Immature natural killer cell (primary cell): Measurements from ENCODE around the gene MMRN1. TPM values are rescaled to one million over a fixed set of nuclear protein-coding genes. Genes with fewer than 3 reads are reported as not detected.

Experiments
- DNase-seq, 3 donors: peaks; one replicate each; pipeline ENCODE4 v3.0.0; 2022; ENCODE audit warnings: mixed read lengths in 1 of 3
- H3K27ac Mint-ChIP-seq, 6 donors: one replicate each; pipeline ENCODE4 v1.8.0; 2020; ENCODE audit warnings: mixed read lengths in 6 of 6, mild to moderate bottlenecking in 5 of 6, inconsistent platforms in 4 of 6, moderate library complexity in 3 of 6
- H3K27me3 Mint-ChIP-seq, 3 donors: one replicate each; pipeline ENCODE4 v1.8.0; 2020 to 2021; ENCODE audit warnings: low read depth in 3 of 3, mild to moderate bottlenecking in 3 of 3, mixed read lengths in 3 of 3, moderate library complexity in 3 of 3, inconsistent platforms in 1 of 3
- H3K36me3 Mint-ChIP-seq, 3 donors: one replicate each; pipeline ENCODE4 v1.8.0; 2020; ENCODE audit warnings: mixed read lengths in 3 of 3, inconsistent platforms in 2 of 3, mild to moderate bottlenecking in 2 of 3
- H3K4me1 Mint-ChIP-seq, 2 donors: one replicate each; pipeline ENCODE4 v1.8.0; 2020; ENCODE audit warnings: inconsistent platforms in 2 of 2, mild to moderate bottlenecking in 2 of 2, mixed read lengths in 2 of 2, moderate library complexity in 1 of 2
- H3K4me3 Mint-ChIP-seq, 5 donors: one replicate each; pipeline ENCODE4 v1.8.0; 2020; ENCODE audit warnings: mild to moderate bottlenecking in 5 of 5, mixed read lengths in 5 of 5, inconsistent platforms in 3 of 5, moderate library complexity in 3 of 5
- H3K9me3 Mint-ChIP-seq, 6 donors: one replicate each; pipeline ENCODE4 v1.8.0; 2020; ENCODE audit warnings: mild to moderate bottlenecking in 6 of 6, mixed read lengths in 6 of 6, inconsistent platforms in 4 of 6, moderate library complexity in 3 of 6
- polyA plus RNA-seq, 3 donors: library from polyadenylated mRNA; unstranded; fragments of 300-500 nt; fragmentation: Illumina TruSeq; gene quantifications; one replicate each; pipeline ENCODE4 v1.2.3, GENCODE V29; 2021

The MMRN1 gene
- polyA plus RNA-seq, 3 donors from 2014 or later: 2.5 to 3.5 TPM; not detected in 1

DNA sequence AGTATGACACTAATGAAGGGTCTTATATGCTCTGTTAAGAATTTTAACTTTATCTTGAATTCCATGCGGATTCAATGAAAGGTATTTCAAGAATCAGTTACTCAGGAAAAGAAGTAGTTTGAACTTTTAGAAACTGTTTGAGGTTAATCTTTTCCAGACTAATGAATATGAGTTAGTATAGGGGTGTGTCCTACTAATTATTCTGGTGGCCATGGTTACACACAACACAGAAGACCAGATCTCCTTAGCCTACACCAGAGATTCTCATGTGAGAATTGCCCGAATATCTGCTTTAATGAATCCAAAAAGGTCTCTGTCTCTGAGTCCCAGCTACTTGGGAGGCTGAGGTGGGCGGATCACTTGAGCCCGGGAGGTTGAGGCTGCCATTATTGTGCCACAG, 100.4 kb downstream of the MMRN1 start:
- no peaks in the 10 kb centered on the region for H3K4me1 Mint-ChIP-seq
- H3K9me3 Mint-ChIP-seq: peaks cover 0 to 4% (median 0%) of the 10 kb centered on the region in 6 donors
- no peak overlapping the region for H3K27ac Mint-ChIP-seq
- DNase-seq: no peak
- no peaks in the 10 kb centered on the region for H3K36me3 Mint-ChIP-seq
- H3K4me3 Mint-ChIP-seq: no peak overlapping the region
- no peaks in the 10 kb centered on the region for H3K27me3 Mint-ChIP-seq

GRCh38 chr4:89995814-89996213, 101.2 kb downstream of the MMRN1 start:
- H3K4me1 Mint-ChIP-seq: no peaks in the 10 kb centered on the region
- no peaks in the 10 kb centered on the region for H3K27me3 Mint-ChIP-seq
- no peak overlapping the region for H3K27ac Mint-ChIP-seq
- no peak overlapping the region for H3K4me3 Mint-ChIP-seq
- no peaks in the 10 kb centered on the region for H3K36me3 Mint-ChIP-seq
- no peak for DNase-seq
- peaks cover 0 to 4% (median 0%) of the 10 kb centered on the region in 6 donors for H3K9me3 Mint-ChIP-seq

DNA sequence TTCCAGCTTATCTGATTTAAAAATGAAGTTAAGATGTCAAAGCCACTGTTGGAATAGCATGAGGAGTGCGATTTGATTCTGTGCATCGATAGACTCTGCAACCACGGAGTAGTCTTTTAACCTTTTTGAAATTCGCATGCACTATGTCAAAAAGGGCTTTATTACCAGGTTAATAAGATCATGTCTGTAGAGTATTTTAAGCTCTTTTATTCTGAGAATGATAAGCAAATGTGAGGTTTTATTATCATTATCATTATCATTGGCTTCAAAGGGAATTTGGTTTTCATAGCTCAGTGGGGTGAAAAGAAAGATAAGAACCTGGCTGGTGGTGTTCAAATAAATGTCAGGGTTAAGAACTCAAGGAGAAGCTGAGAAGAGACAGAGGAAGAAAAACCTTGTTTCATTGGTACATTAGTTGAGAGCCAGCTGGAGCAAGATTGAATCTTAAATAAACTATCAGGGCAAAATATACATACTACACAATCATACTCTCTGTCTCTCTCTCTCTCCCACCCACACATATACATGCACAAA, 102.6 kb downstream of the MMRN1 start:
- H3K4me1 Mint-ChIP-seq: no peaks in the 10 kb centered on the region
- H3K27me3 Mint-ChIP-seq: peaks cover 0 to 2% (median 0%) of the 10 kb centered on the region in 3 donors
- H3K9me3 Mint-ChIP-seq: peaks cover 0 to 4% (median 0%) of the 10 kb centered on the region in 6 donors
- no peak for DNase-seq
- H3K36me3 Mint-ChIP-seq: no peaks in the 10 kb centered on the region
- no peak overlapping the region for H3K27ac Mint-ChIP-seq
- no peak overlapping the region for H3K4me3 Mint-ChIP-seq

GRCh38 chr4:89998469-89999011, 103.9 kb downstream of the MMRN1 start:
- no peaks in the 10 kb centered on the region for H3K36me3 Mint-ChIP-seq

DNA sequence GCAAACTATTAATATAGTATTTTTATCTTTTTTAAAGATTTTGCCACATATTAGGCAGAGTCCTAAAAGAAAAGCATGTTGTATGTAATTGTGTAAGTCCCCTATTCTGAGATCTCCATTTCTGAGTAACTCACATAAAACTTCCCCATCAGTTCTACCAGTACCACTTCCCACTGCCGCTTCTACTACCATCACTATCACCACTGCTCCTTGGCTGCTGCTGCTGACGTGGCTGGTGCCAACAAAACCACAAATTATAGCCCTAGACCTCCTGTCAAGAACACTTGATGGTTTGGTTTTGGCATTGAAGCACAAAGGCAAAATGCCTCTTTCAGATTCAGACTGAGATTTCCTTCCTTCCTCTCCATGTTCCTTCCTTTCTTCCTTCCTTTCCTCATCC, 106.4 kb downstream of the MMRN1 start:
- Mint-ChIP-seq H3K4me1 (no peaks in the 10 kb centered on the region), H3K9me3 (peaks cover 0 to 2% (median 0%) of the 10 kb centered on the region in 6 donors), H3K27ac (no peak overlapping the region), H3K27me3 (peaks cover 0 to 2% (median 0%) of the 10 kb centered on the region in 3 donors), H3K36me3 (no peaks in the 10 kb centered on the region), H3K4me3 (no peak overlapping the region)
- DNase-seq: no peak

More at GRCh38 chr4:89998469-89999011, 103.9 kb downstream of the MMRN1 start:
- peaks cover 0 to 4% (median 0%) of the 10 kb centered on the region in 6 donors for H3K9me3 Mint-ChIP-seq
- peaks cover 0 to 2% (median 0%) of the 10 kb centered on the region in 3 donors for H3K27me3 Mint-ChIP-seq
- no peak overlapping the region for H3K4me3 Mint-ChIP-seq
- no peak for DNase-seq
- H3K4me1 Mint-ChIP-seq: no peaks in the 10 kb centered on the region
- H3K27ac Mint-ChIP-seq: no peak overlapping the region

DNA sequence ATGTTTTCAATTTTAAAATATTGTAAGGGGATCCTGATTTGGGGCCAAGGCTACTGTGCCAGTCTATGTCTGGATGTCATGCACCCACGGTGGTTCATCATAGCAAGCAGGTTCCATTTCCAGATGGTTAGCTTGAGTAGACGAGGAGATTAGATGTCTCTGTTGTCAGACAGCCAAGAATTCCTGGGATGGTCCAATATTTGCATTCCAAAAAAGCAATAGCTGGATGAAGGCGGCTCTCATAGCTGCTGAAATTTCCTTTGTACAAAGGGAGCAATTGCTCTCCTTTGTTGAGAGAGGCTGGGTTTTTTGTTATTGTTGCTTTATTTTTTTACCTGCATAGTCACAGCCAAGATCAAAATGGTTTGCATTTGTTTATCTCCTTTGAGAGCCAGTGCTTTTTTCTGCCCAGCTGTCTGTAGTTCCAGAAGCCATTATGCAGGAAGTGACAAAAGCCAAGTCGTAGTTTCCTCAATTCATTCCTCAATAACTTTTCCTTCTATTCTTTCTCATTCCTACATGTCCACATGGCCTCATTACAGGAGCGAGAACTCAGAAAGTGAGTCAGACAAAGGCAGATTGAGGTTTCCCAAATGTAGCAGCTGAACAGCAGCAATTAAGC, 107.9 kb downstream of the MMRN1 start:
- no peak for DNase-seq

More for the DNA sequence above, 107.9 kb downstream of the MMRN1 start:
- peaks cover 0 to 2% (median 0%) of the 10 kb centered on the region in 3 donors for H3K27me3 Mint-ChIP-seq
- H3K9me3 Mint-ChIP-seq: peaks cover 0 to 2% (median 0%) of the 10 kb centered on the region in 6 donors
- H3K4me3 Mint-ChIP-seq: no peak overlapping the region
- no peaks in the 10 kb centered on the region for H3K36me3 Mint-ChIP-seq
- no peak overlapping the region for H3K27ac Mint-ChIP-seq
- no peaks in the 10 kb centered on the region for H3K4me1 Mint-ChIP-seq

Other genes starting within 250 kb of the MMRN1 start
- 1 to 10 TPM; 4.6 to 7.2 (median 4.8) TPM for gene SNCA, start 57.7 kb upstream of the MMRN1 start, polyA plus RNA-seq
- gene CCSER1, start 232.5 kb downstream of the MMRN1 start, polyA plus RNA-seq: under 1 TPM; 0.13 to 0.99 (median 0.90) TPM